GM18873 (cell line): ENCODE results near the gene CXCL11.
"Not testable (repeated sequence)": the region's sequence is repeated elsewhere in the genome, so short reads cannot be mapped to it uniquely, and the experiment has no call there.

ENCODE experiments used
- ATAC-seq: cut with Tn5 transposase; IDR thresholded peaks from one replicate; pipeline ENCODE4 v1.9.1; 2021; ENCODE audit warnings: mild to moderate bottlenecking, moderate library complexity, moderate number of reproducible peaks; ENCODE audit not compliant: unreplicated experiment, low FRiP score

The CXCL11 gene

DNA sequence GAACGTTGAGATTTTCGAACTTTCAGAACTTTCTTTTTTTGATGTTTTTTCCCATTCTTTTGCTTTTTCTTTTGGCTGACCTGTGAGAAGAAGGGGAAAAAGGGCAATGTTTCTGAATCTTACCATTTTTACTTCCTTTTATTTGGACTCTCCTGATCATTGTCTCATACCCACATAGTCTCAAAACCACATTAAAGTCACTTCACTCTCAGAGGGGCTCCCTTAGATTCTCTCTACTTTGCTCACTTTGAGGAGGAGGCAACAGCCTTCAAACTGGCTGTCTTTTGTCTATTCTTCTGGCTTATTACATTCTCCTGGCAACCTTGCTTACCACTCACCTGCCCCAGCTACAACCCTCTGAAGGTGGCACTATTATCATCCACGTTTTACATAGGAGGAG lies 32.2 kb downstream of the CXCL11 start:
- ATAC-seq = no peak

GRCh38 chr4:76003035-76003434 lies 32.8 kb downstream of the CXCL11 start:
- ATAC-seq = no peak

DNA sequence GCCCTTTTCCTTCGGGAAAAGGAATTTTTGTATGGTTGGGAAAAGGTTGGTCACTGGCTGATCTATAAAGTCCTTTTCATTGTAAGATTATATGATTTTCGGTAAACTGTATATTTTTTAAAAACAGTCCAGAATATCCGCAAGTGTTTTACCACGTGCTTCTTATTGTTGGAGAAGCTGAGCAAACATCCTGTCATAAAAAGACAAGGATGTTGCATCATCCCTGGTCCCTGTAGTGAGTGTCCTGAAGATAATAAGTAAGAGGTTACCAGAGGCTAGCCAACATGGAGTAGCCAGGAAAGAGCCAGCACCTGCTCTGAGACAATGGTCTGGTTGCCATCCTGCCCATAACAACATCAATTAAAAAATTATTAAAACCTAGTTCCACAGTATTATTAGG lies 33.7 kb downstream of the CXCL11 start:
- no peak for ATAC-seq

DNA sequence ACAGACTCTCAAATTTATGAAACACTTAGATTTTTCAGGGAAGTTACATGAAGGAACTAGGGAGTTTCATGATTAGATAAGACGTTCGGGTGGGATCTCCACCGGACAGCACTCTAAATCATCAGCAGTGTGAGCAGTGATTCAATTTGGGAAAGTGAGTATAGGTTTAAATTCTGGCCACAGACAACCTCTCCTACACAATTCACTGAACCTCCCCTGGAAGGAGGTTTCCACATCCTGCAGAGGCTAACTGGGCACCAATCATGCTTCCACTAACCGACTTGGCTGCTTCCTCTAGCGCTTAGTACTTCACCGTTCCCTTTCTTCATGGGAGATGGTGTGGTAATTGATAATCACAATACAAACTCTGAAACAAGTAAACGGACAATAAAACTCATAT lies 34.2 kb downstream of the CXCL11 start:
- no peak for ATAC-seq

DNA sequence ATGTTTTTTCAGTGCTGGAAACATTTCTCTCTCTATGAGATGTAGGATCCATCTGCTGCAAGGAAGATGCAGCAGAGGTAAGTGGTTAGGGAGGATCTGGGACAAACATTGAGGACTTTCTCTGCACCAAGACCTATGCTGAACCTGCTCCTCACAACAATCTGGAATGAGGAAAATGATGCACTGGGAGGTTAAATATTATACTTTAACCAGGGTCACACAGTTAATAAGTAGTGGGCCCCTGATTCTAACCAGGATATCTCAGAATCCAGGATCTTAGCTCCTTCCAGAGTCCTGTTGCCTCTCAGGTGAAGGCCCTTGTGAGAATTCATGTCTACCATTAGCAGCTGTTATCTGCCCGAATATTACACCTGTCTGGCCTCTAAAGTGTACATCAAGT lies 35.6 kb downstream of the CXCL11 start:
- no peak for ATAC-seq

DNA sequence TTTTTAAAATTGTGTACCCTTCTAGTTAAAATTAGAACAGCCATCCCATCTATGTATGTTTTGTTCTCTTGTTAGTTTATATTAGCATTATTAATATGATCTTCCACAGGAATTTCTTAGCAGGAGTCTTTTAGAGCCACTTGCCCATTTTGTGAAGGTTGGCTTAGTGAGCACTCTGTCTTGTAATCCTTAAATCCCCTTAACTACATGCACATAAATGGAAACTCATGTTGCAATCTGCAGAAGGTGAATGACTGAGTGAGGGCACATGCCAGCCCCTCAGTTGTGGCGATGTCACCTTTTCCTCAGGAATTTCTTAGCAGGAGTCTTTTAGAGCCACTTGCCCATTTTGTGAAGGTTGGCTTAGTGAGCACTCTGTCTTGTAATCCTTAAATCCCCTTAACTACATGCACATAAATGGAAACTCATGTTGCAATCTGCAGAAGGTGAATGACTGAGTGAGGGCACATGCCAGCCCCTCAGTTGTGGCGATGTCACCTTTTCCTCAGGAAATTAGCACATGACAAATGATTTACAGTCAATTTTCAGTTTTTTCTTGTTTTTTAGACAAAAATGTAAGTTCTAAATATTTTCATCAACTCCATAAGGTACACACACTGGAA lies 37.2 kb downstream of the CXCL11 start:
- not testable (repeated sequence) for ATAC-seq

DNA sequence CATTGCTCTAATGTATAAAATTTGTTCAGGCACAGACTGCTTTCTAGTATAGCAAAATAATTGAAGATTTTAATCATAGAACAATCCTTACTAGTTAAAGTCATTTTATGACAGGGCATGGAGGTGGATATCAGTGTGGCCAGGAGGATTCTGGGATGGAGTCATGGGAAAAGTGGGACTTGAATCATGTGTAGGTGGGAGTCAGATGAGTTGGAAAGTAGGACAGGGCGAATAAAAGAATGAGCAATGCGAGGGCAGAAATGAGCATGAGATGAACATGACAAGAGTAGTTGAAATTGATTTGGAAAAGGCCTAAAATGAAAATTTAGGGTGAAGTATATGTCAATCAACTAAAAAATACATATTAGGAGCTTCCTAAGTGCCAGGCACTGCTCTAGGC lies 37.9 kb downstream of the CXCL11 start:
- no peak for ATAC-seq

GRCh38 chr4:75997081-75997480 lies 38.8 kb downstream of the CXCL11 start:
- no peak for ATAC-seq

GRCh38 chr4:75995727-75996126 lies 40.1 kb downstream of the CXCL11 start:
- no peak for ATAC-seq

GRCh38 chr4:75992462-75992861 lies 43.4 kb downstream of the CXCL11 start:
- ATAC-seq = no peak

GRCh38 chr4:75989846-75990528 lies 45.9 kb downstream of the CXCL11 start:
- ATAC-seq = no peak

DNA sequence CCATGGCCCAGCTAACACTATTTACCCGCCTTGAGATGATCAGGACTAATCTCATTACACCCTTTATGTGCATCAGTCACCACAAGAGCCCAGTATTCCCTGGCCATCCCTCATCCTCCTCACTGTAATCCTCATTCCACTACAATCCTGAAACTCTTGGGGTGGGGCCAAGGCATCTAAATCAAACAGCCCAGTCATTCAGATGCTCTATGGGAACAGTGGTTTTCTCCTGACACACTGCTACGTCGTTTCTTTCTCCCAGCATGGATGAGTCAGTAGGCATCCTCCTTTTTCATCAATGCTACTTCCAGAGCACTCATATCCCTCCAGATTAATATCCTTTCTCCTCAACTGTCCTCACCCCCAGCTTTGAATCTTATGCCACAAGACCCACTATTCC lies 50.8 kb downstream of the CXCL11 start:
- no peak for ATAC-seq
